Spleen (tissue), 7 donors: ENCODE data around the gene SERPINA3.

Experiments used
- CTCF ChIP-seq, 11 experiments: fragments of 200-600 bp in 7 of 11; fragments of 450-650 bp in 4 of 11; sonication (generic) in 4 of 11; IDR thresholded peaks in 8 of 11; conservative IDR thresholded peaks in 3 of 11; 1 replicate in 7 of 11; 2 replicates in 4 of 11; pipeline versions ENCODE4 v1.4.0 to v1.8.0; 2016 to 2021; ENCODE audit warnings: antibody characterized with exemption in 11 of 11, inconsistent platforms in 4 of 11, mild to moderate bottlenecking in 1 of 11
- POLR2AphosphoS5 ChIP-seq, 3 donors: sonication (generic); formaldehyde crosslinking; IDR thresholded peaks; one replicate each; pipeline ENCODE4 v1.5.1; 2017; ENCODE audit warnings: antibody characterized with exemption in 3 of 3
- donor health status: DM: no; HTN: no; CAD: no; lungs with moderate emphysema.
- donor health status: DM: no; HTN: no; CAD: no.
- donor health status: DM: no; HTN: no; CAD: no.

GRCh38 chr14:94582199-94582750, 29.9 kb upstream of the SERPINA3 start:
- TF ChIP-seq POLR2AphosphoS5 (IDR thresholded peaks at IDR 0.05), result peak in 1 of 3 donors; percentile 30
- no peak for TF ChIP-seq CTCF (IDR thresholded peaks at IDR 0.05 in 8 of 11, conservative IDR thresholded peaks at IDR 0.05 in 3 of 11)
